22Rv1 (cell line): ENCODE results near the gene SERTAD4.
"Not testable (repeated sequence)": the region's sequence is repeated elsewhere in the genome, so short reads cannot be mapped to it uniquely, and the experiment has no call there.

Experiments used
- ZFX ChIP-seq: fragments of 450-650 bp; IDR thresholded peaks from 2 replicates; pipeline ENCODE4 v1.6.1; 2017; ENCODE audit warnings: antibody characterized with exemption, borderline replicate concordance
- TF ChIP-seq, protein P1 (sequence below): fragments of 450-650 bp; IDR thresholded peaks from 2 replicates; pipeline ENCODE4 v1.5.1; 2017; ENCODE audit warnings: mild to moderate bottlenecking

DNA sequence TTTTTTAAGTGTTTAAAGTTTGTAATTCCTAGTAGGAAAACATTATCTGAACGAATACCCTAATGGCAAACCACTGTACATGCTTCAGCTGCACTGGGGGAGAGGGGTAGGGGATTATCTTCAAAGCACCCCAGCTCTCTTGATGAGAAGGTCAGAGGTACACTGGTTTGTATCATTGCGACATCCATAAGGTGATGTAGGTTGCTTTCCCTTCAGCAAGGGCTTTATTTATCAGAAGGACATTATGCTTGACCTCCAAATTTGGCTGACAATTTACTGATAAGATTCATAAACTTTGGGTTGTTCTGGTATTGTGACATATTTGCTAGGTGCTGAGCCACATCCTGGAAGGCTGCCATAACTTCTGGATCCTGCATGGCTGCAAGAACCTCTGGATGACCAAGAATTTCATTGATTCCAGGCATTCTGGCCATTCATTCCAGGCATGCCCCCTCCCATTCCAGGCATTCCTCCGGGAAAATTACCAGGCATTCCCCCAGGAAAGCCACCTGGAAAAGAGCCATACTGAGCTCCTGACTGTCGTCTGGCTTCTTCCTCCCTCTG lies 32.9 kb downstream of the SERTAD4 start:
- TF ChIP-seq, protein P1, sequence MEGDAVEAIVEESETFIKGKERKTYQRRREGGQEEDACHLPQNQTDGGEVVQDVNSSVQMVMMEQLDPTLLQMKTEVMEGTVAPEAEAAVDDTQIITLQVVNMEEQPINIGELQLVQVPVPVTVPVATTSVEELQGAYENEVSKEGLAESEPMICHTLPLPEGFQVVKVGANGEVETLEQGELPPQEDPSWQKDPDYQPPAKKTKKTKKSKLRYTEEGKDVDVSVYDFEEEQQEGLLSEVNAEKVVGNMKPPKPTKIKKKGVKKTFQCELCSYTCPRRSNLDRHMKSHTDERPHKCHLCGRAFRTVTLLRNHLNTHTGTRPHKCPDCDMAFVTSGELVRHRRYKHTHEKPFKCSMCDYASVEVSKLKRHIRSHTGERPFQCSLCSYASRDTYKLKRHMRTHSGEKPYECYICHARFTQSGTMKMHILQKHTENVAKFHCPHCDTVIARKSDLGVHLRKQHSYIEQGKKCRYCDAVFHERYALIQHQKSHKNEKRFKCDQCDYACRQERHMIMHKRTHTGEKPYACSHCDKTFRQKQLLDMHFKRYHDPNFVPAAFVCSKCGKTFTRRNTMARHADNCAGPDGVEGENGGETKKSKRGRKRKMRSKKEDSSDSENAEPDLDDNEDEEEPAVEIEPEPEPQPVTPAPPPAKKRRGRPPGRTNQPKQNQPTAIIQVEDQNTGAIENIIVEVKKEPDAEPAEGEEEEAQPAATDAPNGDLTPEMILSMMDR = not testable (repeated sequence)
- not testable (repeated sequence) for TF ChIP-seq ZFX
